Pancreas (tissue), 10 donors: ENCODE measurements around the gene SOCS6. TPM values are rescaled to one million over a fixed set of nuclear protein-coding genes. Genes with fewer than 3 reads are reported as not detected.

Experiments
- ATAC-seq, 4 donors: fragments of 200-7000 bp; cut with Tn5 transposase; one replicate each; pipeline versions ENCODE4 v1.8.0 to v1.9.1; 2020; ENCODE audit warnings: mild to moderate bottlenecking in 4 of 4, moderate library complexity in 4 of 4
- DNase-seq, 6 donors: peaks; one replicate each; pipeline ENCODE4 v3.0.0-alpha.2; 2020
- FAIRE-seq: peaks from 2 replicates; lab custom pipeline; 2012; peaks lifted over from hg19 to GRCh38; lab: Jason Lieb, UNC
- H3K27ac ChIP-seq, 4 donors: fragments of 200-600 bp; sonication (generic); 1 replicate in 3 of 4; 2 replicates in 1 of 4; pipeline versions ENCODE4 v1.5.0 to v1.8.0; 2020
- H3K27me3 ChIP-seq, 4 donors: fragments of 200-600 bp; one replicate each; pipeline ENCODE4 v1.8.0; 2021
- H3K36me3 ChIP-seq, 3 donors: fragments of 200-600 bp; sonication (generic) in 1 of 3; one replicate each; pipeline versions ENCODE4 v1.5.0 to v1.8.0; 2020 to 2021
- H3K4me1 ChIP-seq, 3 donors: fragments of 200-600 bp; one replicate each; pipeline ENCODE4 v1.8.0; 2021
- H3K4me3 ChIP-seq, 4 donors: fragments of 200-600 bp; sonication (generic) in 2 of 4; one replicate each; pipeline versions ENCODE4 v1.5.0 to v1.8.0; 2020 to 2021
- H3K9me3 ChIP-seq, 4 donors: fragments of 200-600 bp; one replicate each; pipeline ENCODE4 v1.8.0; 2021
- CTCF ChIP-seq, 4 donors: fragments of 200-600 bp; sonication (generic) in 3 of 4; IDR thresholded peaks; one replicate each; pipeline versions ENCODE4 v1.5.0 to v1.8.0; 2021; ENCODE audit warnings: antibody characterized with exemption in 4 of 4
- WGBS, 2 donors: extraction: QIAGEN DNeasy Blood & Tissue Kit; methylation state at CpG; one replicate each; pipeline ENCODE4 v1.1.7; 2013; 5-methylcytosine and 5-hydroxymethylcytosine counted together
- intact Hi-C, 3 donors: fragments of 100-400 bp; cut with DNase I; formaldehyde crosslinking; loops; one replicate each; pipeline versions ENCODE4 v1.11.1 to v1.14.2; 2022
- polyA plus RNA-seq, 2 donors: library from polyadenylated mRNA; stranded (reverse); fragments of 200-250 nt; gene quantifications; one replicate each; pipeline ENCODE4 v1.2.3, GENCODE V29; 2013
- total RNA-seq, 6 donors: library from RNA; stranded (reverse); fragmentation: NEBNext Ultra II Directional in 4 of 6; extraction: Animal tissue kit (Norgen Biotek cat#: 25700) in 4 of 6; gene quantifications; one replicate each; pipeline versions ENCODE4 v1.2.1 to v1.2.4, GENCODE V29; 2021 to 2023
- donor health status: healthy with polysubstance abuse.
- donor health status: DM: no; HTN: no; CAD: no; lungs with moderate emphysema.
- donor health status: DM: no; HTN: no; CAD: no.
- donor health status: control.
- donor health status: control.
- donor health status: Bipolar disorder and iron deficiency.
- donor health status: DM: yes; HTN: yes; CAD: no.
- donor health status: DM: no; HTN: no; CAD: no.
- donor health status: DM: no; HTN: no; CAD: no.
- donor health status: DM: yes; HTN: yes; CAD: no.

SOCS6 gene
- total and polyA plus RNA-seq, 8 donors, result 3.0 to 18.8 (median 8.0) TPM

- ATAC-seq, result no peak
- no peaks in the 10 kb centered on the region for H3K36me3 ChIP-seq
- no peak for DNase-seq
- intact Hi-C loops, result no loop called here
- TF ChIP-seq CTCF (IDR thresholded peaks at IDR 0.05), result no peak
- FAIRE-seq, result no peak
- H3K27ac ChIP-seq, result no peak overlapping the region
- 93 to 95% methylated on average over 2 of the region's 2 CpGs for WGBS, 2 donors
- no peak overlapping the region for H3K4me3 ChIP-seq
- H3K27me3 ChIP-seq, result no peaks in the 10 kb centered on the region
- no peaks in the 10 kb centered on the region for H3K9me3 ChIP-seq
- no peaks in the 10 kb centered on the region for H3K4me1 ChIP-seq
Observed at GRCh38 chr18:70279470-70279869, 9.4 kb upstream of the SOCS6 start.

GRCh38 chr18:70280007-70280925 is 8.6 kb upstream of the SOCS6 start:
- no peak for TF ChIP-seq CTCF (IDR thresholded peaks at IDR 0.05)
- Histone ChIP-seq H3K36me3 (no peaks in the 10 kb centered on the region), H3K4me3 (no peak overlapping the region), H3K27me3 (no peaks in the 10 kb centered on the region), H3K9me3 (no peaks in the 10 kb centered on the region), H3K4me1 (no peaks in the 10 kb centered on the region), H3K27ac (peak overlapping the region in 1 of 4 donors; percentile 30)
- DNase-seq (peak in 4 of 6 donors; percentile 30 to 65 (median 50)), ATAC-seq (peak; percentile 65 to 94 (median 90)), FAIRE-seq (no peak)
- 76 to 81% methylated on average over 5 of the region's 5 CpGs for WGBS, 2 donors
- intact Hi-C loops, result no loop called here

GRCh38 chr18:70284976-70285620 is 3.7 kb upstream of the SOCS6 start:
- intact Hi-C loops, result no loop called here
- H3K4me3 ChIP-seq, result no peak overlapping the region
- no peaks in the 10 kb centered on the region for H3K9me3 ChIP-seq
- H3K36me3 ChIP-seq, result no peaks in the 10 kb centered on the region
- H3K27me3 ChIP-seq, result no peaks in the 10 kb centered on the region
- no peak for TF ChIP-seq CTCF (IDR thresholded peaks at IDR 0.05)
- DNase-seq, result no peak
- H3K4me1 ChIP-seq, result peaks cover 0 to 6% (median 0%) of the 10 kb centered on the region in 3 donors
- FAIRE-seq, result no peak
- no peak overlapping the region for H3K27ac ChIP-seq
- WGBS, 2 donors, result 65 to 68% methylated on average over 2 of the region's 2 CpGs
- peak in 1 of 4 donors; percentile 7 for ATAC-seq

GRCh38 chr18:70287731-70288130 is 1.1 kb upstream of the SOCS6 start:
- no peak for FAIRE-seq
- WGBS, 2 donors, result 88 to 97% methylated on average over 2 of the region's 2 CpGs
- Histone ChIP-seq H3K27me3 (no peaks in the 10 kb centered on the region), H3K9me3 (no peaks in the 10 kb centered on the region), H3K4me3 (peak overlapping the region in 1 of 4 donors; percentile 71), H3K4me1 (peaks cover 7 to 16% (median 10%) of the 10 kb centered on the region in 3 donors), H3K36me3 (no peaks in the 10 kb centered on the region), H3K27ac (peak overlapping the region in 1 of 4 donors; percentile 87)
- no peak for DNase-seq
- no peak for ATAC-seq
- intact Hi-C loops, result no loop called here
- TF ChIP-seq CTCF (IDR thresholded peaks at IDR 0.05), result no peak
